ENCODE measurements around the gene CCDC187. TPM values are rescaled to one million over a fixed set of nuclear protein-coding genes. Genes with fewer than 3 reads are reported as not detected.

Gene CCDC187
- polyA plus RNA-seq, 3 donors from 2014 or later: not detected

DNA sequence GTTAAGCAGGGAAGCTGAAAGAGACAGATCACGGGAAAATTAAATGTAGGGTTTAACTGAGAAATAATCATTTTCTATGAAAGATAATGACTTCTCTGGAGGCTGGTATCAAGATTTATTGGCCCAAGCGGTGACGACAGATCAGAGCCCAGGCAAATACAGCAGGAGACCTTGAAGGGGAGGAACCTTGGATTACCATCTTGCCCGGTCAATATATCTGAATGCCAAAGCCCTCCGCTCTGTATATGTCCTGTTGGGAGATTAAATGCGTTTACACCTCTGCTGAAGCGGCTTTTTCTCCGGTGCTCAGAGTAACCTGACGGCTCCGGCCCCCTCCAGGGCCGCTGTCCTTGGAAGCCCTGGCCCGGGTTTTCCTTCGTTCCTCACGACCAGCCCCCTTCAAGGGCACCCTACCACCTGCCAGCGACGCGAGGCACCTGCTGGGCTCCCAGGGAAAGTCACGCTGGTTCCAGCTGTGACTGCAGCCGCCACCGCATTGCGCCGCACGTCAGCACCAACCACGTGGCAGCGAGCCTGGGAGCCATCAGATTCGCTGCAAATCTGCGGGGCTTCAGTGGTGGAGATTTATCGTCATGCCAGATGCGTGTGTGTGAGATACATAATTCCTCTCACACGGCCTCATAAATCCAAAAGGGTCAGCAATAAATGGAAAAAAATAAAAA, 53.9 kb downstream of the CCDC187 start:
- no peak for DNase-seq
- peaks cover 2 to 4% of the 10 kb centered on the region in 2 donors for H3K4me1 Mint-ChIP-seq
- no peaks in the 10 kb centered on the region for H3K36me3 Mint-ChIP-seq
- H3K27ac Mint-ChIP-seq: no peak overlapping the region
- peaks cover 0 to 3% (median under 1%) of the 10 kb centered on the region in 3 donors for H3K27me3 Mint-ChIP-seq (ENCODE audit: low read depth in 3 of 3)
- H3K9me3 Mint-ChIP-seq: no peaks in the 10 kb centered on the region
- no peak overlapping the region for H3K4me3 Mint-ChIP-seq

DNA sequence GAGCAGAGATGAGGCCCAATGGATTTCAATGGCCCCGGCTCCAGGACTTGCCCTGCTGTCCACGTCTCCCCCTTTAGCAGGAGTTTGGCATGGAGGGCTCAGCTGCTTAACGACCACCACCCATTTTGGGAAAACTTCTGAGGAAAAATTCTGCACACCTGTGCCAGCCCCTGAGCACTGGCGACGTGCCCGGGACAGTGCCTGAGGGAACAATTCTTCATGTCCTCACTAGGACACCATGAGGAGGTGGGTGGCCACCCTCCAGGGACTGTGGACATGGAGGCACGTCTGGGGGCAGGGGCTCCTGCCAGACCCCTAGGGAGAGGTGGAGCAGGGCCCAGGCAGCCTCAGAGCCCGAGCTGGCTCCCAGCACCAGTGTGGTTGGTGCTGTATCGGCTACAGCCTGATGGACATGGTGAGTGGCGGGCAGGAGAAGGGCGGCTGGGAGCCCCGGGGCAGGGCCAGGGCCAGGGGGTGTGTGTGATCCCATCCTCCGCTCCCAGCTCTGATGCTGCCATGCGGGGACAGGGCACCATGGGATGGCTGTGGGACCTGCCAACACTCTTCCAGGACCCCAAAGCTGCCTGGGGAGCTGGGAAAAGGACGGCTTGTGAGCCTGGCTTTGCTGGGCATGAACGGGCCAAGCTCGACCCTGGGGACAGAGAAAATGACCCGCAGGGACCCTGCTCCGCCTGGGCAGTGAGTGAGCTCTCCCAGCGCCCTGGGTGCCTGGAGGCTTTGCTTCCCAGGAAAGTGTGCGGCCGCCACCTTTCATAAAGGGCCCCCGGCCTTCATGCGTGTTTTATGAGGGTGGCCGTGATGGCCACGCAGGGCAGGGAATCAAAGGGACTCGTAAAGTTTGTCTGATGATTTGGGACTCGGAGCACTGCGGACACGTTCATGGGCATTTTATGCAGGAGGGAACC, 54.7 kb downstream of the CCDC187 start:
- no peak for DNase-seq
- Mint-ChIP-seq H3K27ac (no peak overlapping the region), H3K4me1 (peaks cover 10 to 13% of the 10 kb centered on the region in 2 donors), H3K36me3 (no peaks in the 10 kb centered on the region), H3K4me3 (no peak overlapping the region), H3K27me3 (ENCODE audit: low read depth in 3 of 3) (peaks cover 2 to 6% (median 3%) of the 10 kb centered on the region in 3 donors), H3K9me3 (no peaks in the 10 kb centered on the region)

DNA sequence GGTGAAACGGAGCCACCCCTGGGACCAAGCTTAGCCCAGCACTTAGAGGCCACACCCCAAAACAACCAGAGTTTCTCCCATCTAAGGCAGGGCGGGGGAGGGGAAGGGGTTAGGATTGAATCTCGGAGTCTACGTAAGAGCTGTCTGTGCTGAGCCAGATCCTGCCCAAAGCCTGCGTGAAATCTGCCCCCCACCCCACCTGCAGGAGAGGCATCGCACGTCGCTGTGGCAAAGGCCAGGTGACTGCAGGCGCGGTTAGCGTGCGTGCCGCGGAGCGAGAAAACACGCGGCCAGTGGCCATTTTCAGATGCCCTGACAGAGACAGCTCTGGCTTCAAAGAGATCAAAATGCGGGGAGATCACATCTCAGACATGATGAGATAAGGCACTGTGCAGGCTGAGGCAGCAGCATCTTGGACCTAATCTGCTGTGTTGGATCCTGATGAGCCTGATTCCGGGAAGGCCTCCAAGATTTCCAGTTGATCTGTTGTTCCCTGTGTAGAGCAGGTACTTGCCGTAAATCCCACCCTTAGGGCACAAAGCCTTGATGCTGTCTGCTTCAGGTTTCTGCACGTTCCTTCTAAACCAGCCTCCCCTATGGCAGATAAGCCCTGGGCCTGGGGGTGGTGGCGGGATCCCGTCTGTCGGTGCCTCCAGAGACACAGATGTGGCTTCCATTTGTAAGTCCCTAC, 55.8 kb downstream of the CCDC187 start:
- H3K4me3 Mint-ChIP-seq: no peak overlapping the region
- peaks cover 21 to 24% of the 10 kb centered on the region in 2 donors for H3K4me1 Mint-ChIP-seq
- no peak for DNase-seq
- H3K27me3 Mint-ChIP-seq (ENCODE audit: low read depth in 3 of 3): peaks cover 2 to 6% (median 3%) of the 10 kb centered on the region in 3 donors
- H3K9me3 Mint-ChIP-seq: no peaks in the 10 kb centered on the region
- no peak overlapping the region for H3K27ac Mint-ChIP-seq
- H3K36me3 Mint-ChIP-seq: no peaks in the 10 kb centered on the region

DNA sequence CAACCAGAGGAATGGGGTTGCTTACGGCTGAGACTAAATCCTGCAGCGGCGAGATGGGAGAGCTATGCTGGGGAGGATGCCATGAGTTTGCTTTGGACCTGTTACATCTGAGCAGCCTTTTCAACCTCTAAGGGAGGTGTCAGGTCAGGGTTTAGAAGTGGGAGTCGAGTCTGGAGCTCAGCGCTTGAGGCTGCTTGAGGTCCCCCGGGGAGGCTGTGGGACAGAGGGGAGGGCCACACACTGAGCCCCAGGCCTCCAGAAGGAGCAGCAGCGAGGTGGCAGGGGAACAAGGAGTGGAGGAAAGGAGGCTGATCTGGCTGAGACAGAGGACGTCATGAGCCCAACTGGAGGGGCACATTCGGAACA, 56.4 kb downstream of the CCDC187 start:
- no peaks in the 10 kb centered on the region for H3K36me3 Mint-ChIP-seq
- peaks cover 27 to 29% of the 10 kb centered on the region in 2 donors for H3K4me1 Mint-ChIP-seq
- H3K9me3 Mint-ChIP-seq: no peaks in the 10 kb centered on the region
- peak overlapping the region in 1 of 6 donors; percentile 26 for H3K27ac Mint-ChIP-seq
- H3K27me3 Mint-ChIP-seq (ENCODE audit: low read depth in 3 of 3): peaks cover 2 to 6% (median 3%) of the 10 kb centered on the region in 3 donors
- H3K4me3 Mint-ChIP-seq: peak overlapping the region in 1 of 5 donors; percentile 36
- no peak for DNase-seq

DNA sequence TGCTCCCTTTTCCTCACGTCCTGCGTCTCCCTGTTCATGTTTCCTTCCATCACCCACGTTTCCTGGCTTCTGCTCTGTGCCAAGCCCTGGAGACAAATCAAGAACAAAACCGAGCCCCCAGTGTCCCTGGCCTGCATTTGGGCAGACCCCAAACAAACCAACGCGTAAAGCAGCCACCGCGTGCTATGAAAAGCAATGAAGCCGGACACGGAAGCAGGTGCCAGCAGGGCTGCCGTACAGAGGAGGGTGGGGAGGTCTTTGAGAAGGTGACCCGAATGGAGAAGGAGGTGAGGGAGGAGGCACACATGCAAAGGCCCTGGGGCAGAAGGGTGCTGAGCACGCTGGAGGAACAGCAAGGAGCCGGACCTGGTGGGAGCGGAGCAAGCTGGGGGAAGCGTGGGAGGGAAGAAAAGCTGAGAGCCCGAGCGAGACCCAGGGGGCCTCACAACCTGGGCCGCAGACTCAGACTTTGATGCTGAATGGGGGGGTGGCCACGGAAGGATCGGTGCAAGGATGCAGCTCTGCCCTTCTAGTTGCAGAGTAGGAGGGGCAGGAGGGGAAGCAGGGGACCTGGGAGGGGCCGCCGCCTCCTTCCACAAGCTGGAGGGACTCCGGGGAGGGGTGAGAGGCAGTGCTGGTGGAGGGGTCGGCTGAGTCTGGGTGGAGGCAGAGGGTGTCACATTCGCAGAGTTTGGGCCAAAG, 56.9 kb downstream of the CCDC187 start:
- peak overlapping the region in 3 of 5 donors; percentile 13 to 52 (median 21) for H3K4me3 Mint-ChIP-seq
- DNase-seq: no peak
- no peaks in the 10 kb centered on the region for H3K9me3 Mint-ChIP-seq
- peaks cover 31% of the 10 kb centered on the region in 2 donors for H3K4me1 Mint-ChIP-seq
- peaks cover 2 to 6% (median 3%) of the 10 kb centered on the region in 3 donors for H3K27me3 Mint-ChIP-seq (ENCODE audit: low read depth in 3 of 3)
- H3K27ac Mint-ChIP-seq: peak overlapping the region in 4 of 6 donors; percentile 30 to 82 (median 37)
- H3K36me3 Mint-ChIP-seq: no peaks in the 10 kb centered on the region

DNA sequence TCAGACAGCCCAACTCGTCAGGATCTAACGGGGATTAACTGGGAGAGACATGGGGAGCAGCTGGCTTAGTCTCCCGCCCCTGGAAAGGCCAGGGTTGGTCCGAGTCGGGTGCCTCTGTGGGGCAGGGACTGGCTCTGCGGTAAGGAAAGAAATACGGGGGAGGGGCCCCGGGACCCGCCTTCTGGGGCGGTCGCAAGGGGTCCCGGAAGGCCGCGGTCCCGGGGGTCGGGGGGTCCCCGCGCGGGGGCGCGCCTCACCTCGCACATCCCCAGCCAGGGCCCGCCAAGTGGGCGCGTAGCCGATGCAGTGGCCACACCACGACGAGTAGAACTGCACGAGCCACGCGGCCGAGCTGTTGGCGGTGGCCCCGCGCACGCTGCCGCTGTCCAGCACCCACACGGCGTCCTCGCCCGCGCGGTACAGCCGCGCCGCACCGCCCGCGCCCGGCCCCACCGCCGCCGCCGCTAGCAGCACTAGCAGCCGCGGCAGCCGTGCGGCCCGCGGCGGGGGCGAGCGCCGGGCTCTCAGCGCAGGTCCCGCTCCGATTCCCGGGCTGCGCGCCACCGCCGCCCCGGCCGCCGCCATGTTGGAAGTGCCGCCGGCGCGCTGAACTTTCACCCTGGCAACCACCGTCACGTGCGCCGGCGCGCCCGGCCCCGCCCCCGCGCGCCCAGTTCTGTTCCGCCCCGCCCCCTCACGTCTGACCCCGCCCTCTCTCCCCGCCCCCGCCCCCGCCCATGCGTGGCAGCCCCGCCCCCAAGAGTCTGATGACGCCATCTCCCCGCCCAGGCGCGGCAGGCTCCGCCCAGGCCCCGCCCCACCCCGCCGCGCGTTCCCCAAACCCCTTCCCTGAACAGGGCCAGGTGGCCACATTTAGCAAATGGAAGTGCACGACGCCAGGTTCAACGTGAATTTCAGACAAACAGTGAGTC, 58.4 kb downstream of the CCDC187 start, which contains the start of gene QSOX2:
Gene QSOX2 (minus strand): TSS at position 594 of the 932 bp plus-strand sequence. CDS start 9 bp downstream, at position 585.
- H3K27me3 Mint-ChIP-seq (ENCODE audit: low read depth in 3 of 3): peaks cover 2 to 6% (median 3%) of the 10 kb centered on the region in 3 donors
- H3K27ac Mint-ChIP-seq: peak within 1 kb of the TSS; percentile 85 to 97 (median 92)
- no peaks in the 10 kb centered on the region for H3K36me3 Mint-ChIP-seq
- H3K4me1 Mint-ChIP-seq: peaks cover 37 to 40% of the 10 kb centered on the region in 2 donors
- H3K9me3 Mint-ChIP-seq: no peaks in the 10 kb centered on the region
- peak; percentile 79 to 87 (median 82) for DNase-seq
- H3K4me3 Mint-ChIP-seq: peak within 1 kb of the TSS; percentile 92 to 96 (median 95)

DNA sequence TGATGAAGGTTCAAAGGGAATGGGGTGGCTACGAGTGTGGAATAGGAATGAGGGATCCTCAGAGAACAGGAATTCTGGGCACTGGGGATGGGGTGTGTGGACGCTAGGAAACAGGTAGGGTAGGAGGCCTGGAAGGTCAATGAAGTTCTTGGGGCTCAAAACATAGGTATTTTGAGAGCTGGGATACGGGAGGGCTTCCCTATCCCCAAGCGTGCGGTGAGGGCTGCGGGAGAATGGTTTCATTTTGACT, 59.0 kb downstream of the CCDC187 start:
- no peaks in the 10 kb centered on the region for H3K36me3 Mint-ChIP-seq
- H3K4me3 Mint-ChIP-seq: peak overlapping the region; percentile 92 to 96 (median 95)
- H3K27ac Mint-ChIP-seq: peak overlapping the region; percentile 85 to 97 (median 92)
- no peak for DNase-seq
- H3K27me3 Mint-ChIP-seq (ENCODE audit: low read depth in 3 of 3): peaks cover 2 to 5% (median 3%) of the 10 kb centered on the region in 3 donors
- peaks cover 37 to 40% of the 10 kb centered on the region in 2 donors for H3K4me1 Mint-ChIP-seq
- no peaks in the 10 kb centered on the region for H3K9me3 Mint-ChIP-seq

DNA sequence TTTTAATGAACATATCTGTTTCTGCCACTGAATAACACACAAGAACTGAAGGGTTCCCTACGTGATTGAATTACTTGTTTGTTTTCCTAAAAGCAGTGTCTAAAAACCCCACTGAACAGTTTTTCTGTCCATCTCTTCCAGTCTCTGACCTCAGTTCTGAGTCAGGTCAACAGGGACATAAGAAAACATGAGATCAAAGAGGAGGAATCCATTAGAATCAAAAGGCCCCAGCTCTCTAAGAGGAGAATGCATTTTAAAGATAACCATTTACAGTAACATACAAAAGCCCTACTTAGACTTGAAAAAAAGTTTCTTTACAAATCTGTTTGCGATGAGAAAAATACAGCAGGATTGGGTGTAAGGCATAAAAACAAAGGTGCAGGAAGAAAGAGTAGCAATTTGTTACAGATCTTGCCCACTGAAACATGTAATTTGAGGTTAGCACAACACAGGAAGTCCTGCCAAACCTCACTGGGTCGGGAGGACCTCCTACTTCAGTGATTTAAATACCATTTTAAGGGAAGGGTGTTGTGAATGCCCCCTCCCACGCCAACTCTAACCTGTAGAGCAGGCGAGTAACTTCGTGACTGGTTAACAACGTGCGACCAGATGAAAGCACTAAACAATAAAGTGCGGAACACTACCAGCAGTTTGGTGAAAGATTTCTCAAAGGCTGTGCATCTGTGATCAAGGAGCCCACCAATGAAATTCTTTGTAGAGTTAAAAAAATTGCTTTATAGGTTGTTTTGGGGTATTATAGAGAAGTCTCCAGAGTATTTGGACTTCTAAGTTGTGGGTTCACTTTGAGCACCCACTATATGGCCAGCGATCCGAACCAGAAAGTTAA, 59.5 kb downstream of the CCDC187 start:
- Mint-ChIP-seq H3K4me1 (peaks cover 39 to 40% of the 10 kb centered on the region in 2 donors), H3K4me3 (peak overlapping the region; percentile 92 to 96 (median 95)), H3K27ac (peak overlapping the region; percentile 85 to 97 (median 92)), H3K9me3 (no peaks in the 10 kb centered on the region), H3K36me3 (no peaks in the 10 kb centered on the region), H3K27me3 (ENCODE audit: low read depth in 3 of 3) (peaks cover 2 to 3% (median 2%) of the 10 kb centered on the region in 3 donors)
- DNase-seq: peak; percentile 41 to 56 (median 50)

DNA sequence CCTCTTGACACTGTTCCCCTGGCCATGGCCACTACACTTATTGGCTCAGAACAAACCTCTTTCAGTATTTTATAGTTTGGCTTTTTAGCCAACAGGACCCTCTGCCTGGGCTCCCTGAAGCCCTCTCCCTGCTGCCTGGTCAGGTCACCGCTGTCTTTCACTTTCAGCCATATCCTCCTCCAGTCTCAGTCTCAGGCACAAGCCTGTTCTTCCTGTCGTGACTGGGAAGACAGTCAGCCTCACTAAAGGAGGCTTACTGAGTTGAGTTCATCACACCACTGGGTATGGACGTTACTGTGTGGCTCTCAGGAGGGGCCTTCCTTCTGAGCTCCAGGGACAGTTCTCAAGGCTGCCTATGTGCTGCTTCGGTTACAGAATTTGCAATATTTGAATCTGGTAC, 60.3 kb downstream of the CCDC187 start:
- peak overlapping the region; percentile 85 to 97 (median 92) for H3K27ac Mint-ChIP-seq

DNA sequence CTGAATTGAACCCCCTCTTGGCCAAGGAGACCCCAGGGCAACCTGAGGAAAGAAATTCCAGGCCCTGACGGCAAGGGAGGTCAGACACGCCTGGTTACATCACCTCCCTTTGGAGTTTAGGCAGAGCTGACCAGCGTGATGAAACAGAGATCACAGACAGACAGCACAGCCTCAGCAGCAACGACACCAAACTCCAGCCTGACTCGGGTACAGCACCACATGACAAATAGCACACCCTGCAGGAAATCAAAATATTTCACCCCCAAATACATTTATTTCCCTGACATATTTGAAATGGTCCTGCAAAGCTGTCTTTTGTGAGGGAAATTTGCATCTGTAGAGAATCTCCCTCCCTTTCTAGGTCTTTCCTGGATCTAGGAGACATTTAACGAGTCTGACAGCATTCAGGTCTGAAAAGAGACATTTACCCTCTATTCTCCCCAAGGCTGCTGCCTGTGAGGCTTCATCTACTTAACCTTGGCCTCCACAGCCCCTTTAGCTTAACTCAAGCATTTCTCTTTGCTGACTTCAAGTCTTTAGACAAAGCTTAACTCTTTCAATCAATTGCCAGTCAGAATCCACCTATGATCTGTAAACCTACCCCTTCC, 60.9 kb downstream of the CCDC187 start:
- peaks cover 40 to 43% of the 10 kb centered on the region in 2 donors for H3K4me1 Mint-ChIP-seq
- peak overlapping the region; percentile 85 to 97 (median 92) for H3K27ac Mint-ChIP-seq
- no peak for DNase-seq
- H3K36me3 Mint-ChIP-seq: no peaks in the 10 kb centered on the region
- H3K9me3 Mint-ChIP-seq: no peaks in the 10 kb centered on the region
- peaks cover 2 to 3% (median 2%) of the 10 kb centered on the region in 3 donors for H3K27me3 Mint-ChIP-seq (ENCODE audit: low read depth in 3 of 3)
- peak overlapping the region; percentile 39 to 96 (median 95) for H3K4me3 Mint-ChIP-seq

More for the DNA sequence above, 60.3 kb downstream of the CCDC187 start:
- H3K4me1 Mint-ChIP-seq: peaks cover 40 to 43% of the 10 kb centered on the region in 2 donors
- H3K36me3 Mint-ChIP-seq: no peaks in the 10 kb centered on the region
- no peak for DNase-seq
- H3K4me3 Mint-ChIP-seq: peak overlapping the region; percentile 92 to 96 (median 95)
- peaks cover 2 to 3% (median 2%) of the 10 kb centered on the region in 3 donors for H3K27me3 Mint-ChIP-seq (ENCODE audit: low read depth in 3 of 3)
- no peaks in the 10 kb centered on the region for H3K9me3 Mint-ChIP-seq

DNA sequence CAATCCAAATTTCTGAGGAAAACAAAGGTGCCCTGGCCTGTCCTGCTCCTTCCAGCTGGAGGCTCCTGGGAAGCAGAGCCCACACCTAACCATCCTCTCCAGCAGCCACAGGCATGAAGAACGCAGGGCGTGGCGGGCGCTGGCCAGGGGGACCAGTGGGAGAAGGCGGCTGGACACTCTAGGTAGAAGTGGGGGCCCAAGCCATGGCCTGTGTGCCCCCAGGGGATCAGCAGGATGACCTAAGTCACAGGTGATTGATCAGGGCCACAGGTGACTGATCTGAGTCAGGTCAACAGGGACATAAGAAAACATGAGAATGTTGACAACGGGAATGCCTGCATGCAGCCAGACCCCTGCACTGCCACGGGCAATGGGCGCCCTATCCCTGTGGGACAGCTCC, 61.6 kb downstream of the CCDC187 start:
- DNase-seq: no peak
- Mint-ChIP-seq H3K4me3 (peak overlapping the region in 1 of 5 donors; percentile 13), H3K36me3 (no peaks in the 10 kb centered on the region), H3K27me3 (ENCODE audit: low read depth in 3 of 3) (peaks cover 2 to 3% (median 2%) of the 10 kb centered on the region in 3 donors), H3K27ac (no peak overlapping the region), H3K4me1 (peaks cover 40 to 43% of the 10 kb centered on the region in 2 donors), H3K9me3 (no peaks in the 10 kb centered on the region)
